K562 (cell line): ENCODE data around the gene ILF2. TPM values are rescaled to one million over a fixed set of nuclear protein-coding genes. Genes with fewer than 3 reads are reported as not detected.

Experiments
- EGR1 ChIP-seq: fragments of 450-650 bp; conservative IDR thresholded peaks from 2 replicates; pipeline ENCODE4 v1.6.1; 2017; ENCODE audit warnings: mild to moderate bottlenecking
- HDAC3 ChIP-seq: fragments of 450-650 bp; IDR thresholded peaks from 2 replicates; pipeline ENCODE4 v1.6.1; 2018; ENCODE audit warnings: borderline replicate concordance, mild to moderate bottlenecking, moderate library complexity; ENCODE audit not compliant: partially characterized antibody
- JUN ChIP-seq, 2 experiments: sonication (generic) in 1 of 2; formaldehyde crosslinking in 1 of 2; IDR thresholded peaks; 2 replicates each; pipeline versions ENCODE4 v1.6.1 to v1.8.0; 2012 to 2022; ENCODE audit warnings: borderline replicate concordance in 2 of 2, mild to moderate bottlenecking in 2 of 2, improper control_type of control experiment in 1 of 2, low read depth in 1 of 2, low read length in 1 of 2, missing genetic modification reagents in 1 of 2
- JUND ChIP-seq, 2 experiments: IDR thresholded peaks; 2 replicates in 1 of 2; 3 replicates in 1 of 2; pipeline ENCODE4 v1.6.1; 2011; ENCODE audit warnings: borderline replicate concordance in 2 of 2, low read depth in 2 of 2, low read length in 2 of 2, improper control_type of control experiment in 1 of 2, missing biosample characterization in 1 of 2, missing genetic modification characterization in 1 of 2, missing genetic modification reagents in 1 of 2
- NBN ChIP-seq: fragments of 450-650 bp; IDR thresholded peaks from 2 replicates; pipeline ENCODE4 v1.6.1; 2016; ENCODE audit warnings: low read depth, mild to moderate bottlenecking
- PHF20 ChIP-seq: fragments of 450-650 bp; IDR thresholded peaks from 2 replicates; pipeline ENCODE4 v1.6.1; 2018; ENCODE audit not compliant: partially characterized antibody
- TCFL5 ChIP-seq: fragments of 250-450 bp; sonication (Bioruptor Pico); conservative IDR thresholded peaks from 2 replicates; pipeline ENCODE4 v1.6.1; 2021; ENCODE audit warnings: mild to moderate bottlenecking, moderate library complexity, matching md5 sums
- ZC3H4 ChIP-seq: sonication (generic); formaldehyde crosslinking; IDR thresholded peaks from 2 replicates; pipeline ENCODE4 v1.9.0; 2021; ENCODE audit warnings: missing genetic modification reagents, borderline replicate concordance
- ZNF263 ChIP-seq: sonication (generic); formaldehyde crosslinking; IDR thresholded peaks from 2 replicates; pipeline ENCODE4 v1.8.0; 2022; ENCODE audit warnings: mild to moderate bottlenecking, missing genetic modification reagents, borderline replicate concordance
- ZNF589 ChIP-seq: fragments of 200-800 bp; sonication (Bioruptor generic); IDR thresholded peaks from 2 replicates; pipeline ENCODE4 v1.6.1; 2016; ENCODE audit warnings: low read depth, missing genetic modification characterization, missing compliant biosample characterization
- polyA plus RNA-seq, 8 experiments: library from polyadenylated mRNA; depleted of rRNA in 4 of 8; stranded (reverse) in 5 of 8; unstranded in 3 of 8; fragments of >200 nt; fragmentation: Nextera tagmentation in 2 of 8; fragmentation: Illumina TruSeq in 1 of 8; extraction: Ambion mirVana in 2 of 8; extraction: Trizol in 1 of 8; gene quantifications; 2 replicates each; pipeline versions ENCODE4 v1.2.1 to v1.2.3, GENCODE V29; 2011 to 2014; ENCODE audit warnings: inconsistent platforms in 1 of 8, missing spikeins in 1 of 8
- total RNA-seq, 7 experiments: library from RNA; depleted of rRNA in 6 of 7; stranded (reverse); fragments of >200 nt in 6 of 7; fragmentation: Illumina TruSeq in 2 of 7; extraction: Trizol in 2 of 7; gene quantifications; 2 replicates each; pipeline versions ENCODE4 v1.2.1 to v1.2.3, GENCODE V29; 2011 to 2021; ENCODE audit warnings: low replicate concordance in 1 of 7
- TF ChIP-seq, protein P1 (sequence below): fragments of 450-650 bp; formaldehyde crosslinking; conservative IDR thresholded peaks from 2 replicates; pipeline ENCODE4 v1.4.0; 2022; ENCODE audit warnings: mild to moderate bottlenecking, missing genetic modification characterization
- TF ChIP-seq, protein P2 (sequence below): fragments of 450-650 bp; IDR thresholded peaks from 2 replicates; pipeline ENCODE4 v1.6.1; 2016; ENCODE audit warnings: low read depth
- TF ChIP-seq, protein P3 (sequence below): fragments of 250-450 bp; sonication (Bioruptor Pico); IDR thresholded peaks from 2 replicates; pipeline ENCODE4 v1.6.1; 2021; ENCODE audit warnings: mild to moderate bottlenecking

ILF2 gene
- total and polyA plus RNA-seq, 9 of the 15 experiments (the other 6 are each of a cell fraction or from before 2014, with no cell fraction given), result 282 to 726 (median 474) TPM

DNA sequence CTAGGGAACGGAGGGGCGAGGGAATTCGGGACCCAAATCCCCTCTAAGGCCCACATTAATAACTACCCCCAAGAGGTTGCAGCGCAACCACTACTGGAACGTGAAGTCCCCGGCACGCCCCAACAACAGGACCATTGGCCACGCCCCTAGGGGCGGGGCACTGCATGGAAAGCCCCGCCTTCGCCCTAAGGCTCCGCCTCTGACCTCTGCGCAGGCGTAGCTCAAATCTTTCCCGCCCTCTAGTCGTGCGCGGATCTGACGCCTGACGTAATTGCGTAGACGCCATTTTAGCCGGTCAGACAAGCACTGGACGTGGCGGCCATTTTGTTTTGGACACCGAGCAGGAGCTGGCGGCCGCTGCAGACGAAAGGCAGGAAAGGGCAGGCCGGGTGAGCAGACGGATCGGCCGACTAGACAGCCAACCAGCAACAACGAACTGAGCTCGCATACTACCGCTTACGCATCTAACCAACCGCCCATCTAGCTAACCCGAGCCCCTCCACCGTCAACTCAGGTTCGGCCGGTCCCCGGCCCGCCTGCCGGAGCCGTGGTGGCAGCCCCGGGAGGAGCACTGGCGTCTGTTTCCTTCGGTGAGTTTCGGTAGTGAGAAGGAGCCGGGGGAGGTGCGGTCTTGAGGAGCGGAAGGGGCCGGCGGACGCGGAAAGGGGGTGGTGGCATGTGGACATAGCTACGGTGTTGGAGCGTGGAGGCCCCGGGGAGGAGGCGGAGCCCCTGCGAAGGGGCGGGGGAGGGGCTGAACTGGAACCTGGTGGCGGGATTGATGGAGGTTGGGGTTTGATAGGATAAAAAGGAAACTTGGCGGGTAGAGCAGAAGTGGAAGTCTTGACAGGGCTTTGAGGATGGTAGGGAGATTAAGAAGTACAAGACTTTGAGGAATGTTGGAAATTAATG lies 36.8 kb downstream of the ILF2 start, which contains the start of gene CHTOP (continued):
- TF ChIP-seq, protein P1, sequence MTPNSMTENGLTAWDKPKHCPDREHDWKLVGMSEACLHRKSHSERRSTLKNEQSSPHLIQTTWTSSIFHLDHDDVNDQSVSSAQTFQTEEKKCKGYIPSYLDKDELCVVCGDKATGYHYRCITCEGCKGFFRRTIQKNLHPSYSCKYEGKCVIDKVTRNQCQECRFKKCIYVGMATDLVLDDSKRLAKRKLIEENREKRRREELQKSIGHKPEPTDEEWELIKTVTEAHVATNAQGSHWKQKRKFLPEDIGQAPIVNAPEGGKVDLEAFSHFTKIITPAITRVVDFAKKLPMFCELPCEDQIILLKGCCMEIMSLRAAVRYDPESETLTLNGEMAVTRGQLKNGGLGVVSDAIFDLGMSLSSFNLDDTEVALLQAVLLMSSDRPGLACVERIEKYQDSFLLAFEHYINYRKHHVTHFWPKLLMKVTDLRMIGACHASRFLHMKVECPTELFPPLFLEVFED (CRISPR knock-in tag), result 0 out of 2 replicates have a peak, but pooled peaks have one; percentile 21
- peak; percentile 80; the same call in 1 of the 2 replicates for TF ChIP-seq ZNF589 (CRISPR knock-in tag)
- peak; percentile 65 for TF ChIP-seq PHF20
- no peak for TF ChIP-seq TCFL5 (CRISPR knock-in tag)
- peak; percentile 24 for TF ChIP-seq HDAC3
- no peak for TF ChIP-seq ZC3H4
- TF ChIP-seq, protein P2, sequence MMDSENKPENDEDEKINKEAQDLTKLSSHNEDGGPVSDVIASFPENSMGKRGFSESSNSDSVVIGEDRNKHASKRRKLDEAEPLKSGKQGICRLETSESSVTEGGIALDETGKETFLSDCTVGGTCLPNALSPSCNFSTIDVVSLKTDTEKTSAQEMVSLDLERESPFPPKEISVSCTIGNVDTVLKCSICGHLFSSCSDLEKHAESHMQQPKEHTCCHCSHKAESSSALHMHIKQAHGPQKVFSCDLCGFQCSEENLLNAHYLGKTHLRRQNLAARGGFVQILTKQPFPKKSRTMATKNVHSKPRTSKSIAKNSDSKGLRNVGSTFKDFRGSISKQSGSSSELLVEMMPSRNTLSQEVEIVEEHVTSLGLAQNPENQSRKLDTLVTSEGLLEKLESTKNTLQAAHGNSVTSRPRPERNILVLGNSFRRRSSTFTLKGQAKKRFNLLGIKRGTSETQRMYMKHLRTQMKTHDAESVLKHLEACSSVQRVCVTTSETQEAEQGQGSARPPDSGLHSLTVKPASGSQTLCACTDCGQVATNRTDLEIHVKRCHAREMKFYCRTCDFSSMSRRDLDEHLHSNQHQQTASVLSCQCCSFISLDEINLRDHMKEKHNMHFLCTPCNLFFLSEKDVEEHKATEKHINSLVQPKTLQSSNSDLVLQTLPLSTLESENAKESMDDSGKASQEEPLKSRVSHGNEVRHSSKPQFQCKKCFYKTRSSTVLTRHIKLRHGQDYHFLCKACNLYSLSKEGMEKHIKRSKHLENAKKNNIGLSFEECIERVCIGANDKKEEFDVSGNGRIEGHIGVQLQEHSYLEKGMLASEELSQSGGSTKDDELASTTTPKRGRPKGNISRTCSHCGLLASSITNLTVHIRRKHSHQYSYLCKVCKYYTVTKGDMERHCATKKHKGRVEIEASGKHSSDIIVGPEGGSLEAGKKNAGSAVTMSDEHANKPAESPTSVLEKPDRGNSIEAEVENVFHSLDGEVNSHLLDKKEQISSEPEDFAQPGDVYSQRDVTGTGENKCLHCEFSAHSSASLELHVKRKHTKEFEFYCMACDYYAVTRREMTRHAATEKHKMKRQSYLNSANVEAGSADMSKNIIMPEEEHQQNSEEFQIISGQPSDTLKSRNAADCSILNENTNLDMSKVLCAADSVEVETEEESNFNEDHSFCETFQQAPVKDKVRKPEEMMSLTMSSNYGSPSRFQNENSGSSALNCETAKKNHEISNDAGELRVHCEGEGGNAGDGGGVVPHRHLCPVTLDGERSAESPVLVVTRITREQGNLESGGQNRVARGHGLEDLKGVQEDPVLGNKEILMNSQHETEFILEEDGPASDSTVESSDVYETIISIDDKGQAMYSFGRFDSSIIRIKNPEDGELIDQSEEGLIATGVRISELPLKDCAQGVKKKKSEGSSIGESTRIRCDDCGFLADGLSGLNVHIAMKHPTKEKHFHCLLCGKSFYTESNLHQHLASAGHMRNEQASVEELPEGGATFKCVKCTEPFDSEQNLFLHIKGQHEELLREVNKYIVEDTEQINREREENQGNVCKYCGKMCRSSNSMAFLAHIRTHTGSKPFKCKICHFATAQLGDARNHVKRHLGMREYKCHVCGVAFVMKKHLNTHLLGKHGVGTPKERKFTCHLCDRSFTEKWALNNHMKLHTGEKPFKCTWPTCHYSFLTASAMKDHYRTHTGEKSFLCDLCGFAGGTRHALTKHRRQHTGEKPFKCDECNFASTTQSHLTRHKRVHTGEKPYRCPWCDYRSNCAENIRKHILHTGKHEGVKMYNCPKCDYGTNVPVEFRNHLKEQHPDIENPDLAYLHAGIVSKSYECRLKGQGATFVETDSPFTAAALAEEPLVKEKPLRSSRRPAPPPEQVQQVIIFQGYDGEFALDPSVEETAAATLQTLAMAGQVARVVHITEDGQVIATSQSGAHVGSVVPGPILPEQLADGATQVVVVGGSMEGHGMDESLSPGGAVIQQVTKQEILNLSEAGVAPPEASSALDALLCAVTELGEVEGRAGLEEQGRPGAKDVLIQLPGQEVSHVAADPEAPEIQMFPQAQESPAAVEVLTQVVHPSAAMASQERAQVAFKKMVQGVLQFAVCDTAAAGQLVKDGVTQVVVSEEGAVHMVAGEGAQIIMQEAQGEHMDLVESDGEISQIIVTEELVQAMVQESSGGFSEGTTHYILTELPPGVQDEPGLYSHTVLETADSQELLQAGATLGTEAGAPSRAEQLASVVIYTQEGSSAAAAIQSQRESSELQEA, result peak; percentile 31; the same call in 1 of the 2 replicates
- peak; percentile 30; the same call in 1 of the 2 replicates for TF ChIP-seq ZNF263
- peak; percentile 82 for TF ChIP-seq JUN (IDR thresholded peaks at IDR 0.05; ENCODE audit: borderline replicate concordance, low read depth, low read length)
- no peak for TF ChIP-seq JUN (CRISPR knock-in tag; IDR thresholded peaks at IDR 0.05; ENCODE audit: borderline replicate concordance)
- peak; percentile 83 for TF ChIP-seq JUND (IDR thresholded peaks at IDR 0.05; ENCODE audit: borderline replicate concordance, low read depth, low read length)
- TF ChIP-seq JUND (tag; IDR thresholded peaks at IDR 0.05; ENCODE audit: borderline replicate concordance, low read depth, low read length), result peak; percentile 82; the same call in 2 of the 3 replicates
- TF ChIP-seq, protein P3, sequence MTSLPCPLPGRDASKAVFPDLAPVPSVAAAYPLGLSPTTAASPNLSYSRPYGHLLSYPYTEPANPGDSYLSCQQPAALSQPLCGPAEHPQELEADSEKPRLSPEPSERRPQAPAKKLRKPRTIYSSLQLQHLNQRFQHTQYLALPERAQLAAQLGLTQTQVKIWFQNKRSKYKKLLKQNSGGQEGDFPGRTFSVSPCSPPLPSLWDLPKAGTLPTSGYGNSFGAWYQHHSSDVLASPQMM (CRISPR knock-in tag), result no peak
- peak; percentile 72 for TF ChIP-seq EGR1
- peak; percentile 83; the same call in 1 of the 2 replicates for TF ChIP-seq NBN
